ENCODE measurements around the gene GNB2.

GRCh38 chr7:100627238-100627549, 46.3 kb upstream of the GNB2 start:
- TF ChIP-seq SIN3A (IDR thresholded peaks at IDR 0.05; ENCODE audit: borderline replicate concordance, insufficient read depth, low read length) (no peak), TAF1 (IDR thresholded peaks at IDR 0.05; ENCODE audit: borderline replicate concordance, insufficient read depth, low read length) (no peak)

Data from PFSK-1 (cell line).